Activated CD4-positive, CD25-positive, alpha-beta regulatory T cell (primary cell): ENCODE results near the gene RERE.
"Not testable (repeated sequence)": the region's sequence is repeated elsewhere in the genome, so short reads cannot be mapped to it uniquely, and the experiment has no call there.

Source experiments
- DNase-seq, 4 experiments: peaks; one replicate each; lab custom pipeline; 2025; lab: John Stamatoyannopoulos, UW

The RERE gene

DNA sequence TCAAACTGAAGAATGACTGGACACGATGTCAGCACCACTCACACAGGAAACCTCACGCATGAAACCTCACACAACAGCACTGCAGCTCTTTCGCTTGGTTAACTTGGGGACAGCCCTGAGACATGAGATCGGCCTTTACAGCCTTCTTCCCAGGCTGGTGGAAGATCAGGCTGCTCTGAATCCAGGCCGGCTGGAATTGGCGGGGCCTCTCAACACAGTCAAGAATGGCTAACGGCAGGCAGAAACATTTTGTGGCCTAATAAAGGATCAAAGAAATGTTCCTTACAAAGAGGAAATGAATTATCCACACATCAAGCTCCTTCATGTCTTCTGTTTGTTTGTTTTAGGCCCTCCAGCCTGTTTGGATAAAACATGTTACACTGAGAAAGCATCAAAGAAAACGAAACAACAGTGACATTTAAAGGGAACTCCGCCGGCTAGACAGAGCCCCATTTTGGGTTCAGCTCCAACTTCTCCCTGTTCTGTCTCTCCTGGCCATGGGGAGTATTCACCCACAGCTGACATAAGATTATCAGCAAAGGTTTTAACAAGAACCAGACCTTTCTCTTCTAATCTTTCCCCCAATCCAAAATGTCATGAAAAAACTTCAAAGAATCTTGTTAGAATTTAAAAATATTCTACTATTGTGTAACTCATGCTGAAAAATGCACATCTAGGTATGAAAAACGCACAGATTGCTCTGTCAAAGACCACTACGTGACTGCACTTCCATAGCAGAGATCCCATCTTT lies 368.4 kb downstream of the RERE start:
- no peak for DNase-seq

DNA sequence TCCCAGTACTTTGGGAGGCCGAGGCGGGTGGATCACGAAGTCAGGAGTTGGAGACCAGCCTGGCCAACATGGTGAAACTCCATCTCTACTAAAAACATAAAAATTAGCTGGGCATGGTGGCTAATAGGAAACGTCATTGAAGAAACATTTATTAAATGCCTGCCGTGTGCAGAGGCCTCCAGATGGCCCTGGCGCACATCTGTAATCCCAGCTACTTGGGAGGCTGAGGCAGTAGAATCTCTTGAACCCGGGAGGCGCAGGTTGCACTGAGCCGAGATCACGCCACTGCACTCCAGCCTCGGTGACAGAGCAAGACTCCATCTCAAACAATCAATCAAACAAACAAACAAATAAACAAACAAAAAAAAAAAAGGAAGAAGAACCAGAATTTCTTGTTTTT lies 368.9 kb downstream of the RERE start:
- not testable (repeated sequence) for DNase-seq

DNA sequence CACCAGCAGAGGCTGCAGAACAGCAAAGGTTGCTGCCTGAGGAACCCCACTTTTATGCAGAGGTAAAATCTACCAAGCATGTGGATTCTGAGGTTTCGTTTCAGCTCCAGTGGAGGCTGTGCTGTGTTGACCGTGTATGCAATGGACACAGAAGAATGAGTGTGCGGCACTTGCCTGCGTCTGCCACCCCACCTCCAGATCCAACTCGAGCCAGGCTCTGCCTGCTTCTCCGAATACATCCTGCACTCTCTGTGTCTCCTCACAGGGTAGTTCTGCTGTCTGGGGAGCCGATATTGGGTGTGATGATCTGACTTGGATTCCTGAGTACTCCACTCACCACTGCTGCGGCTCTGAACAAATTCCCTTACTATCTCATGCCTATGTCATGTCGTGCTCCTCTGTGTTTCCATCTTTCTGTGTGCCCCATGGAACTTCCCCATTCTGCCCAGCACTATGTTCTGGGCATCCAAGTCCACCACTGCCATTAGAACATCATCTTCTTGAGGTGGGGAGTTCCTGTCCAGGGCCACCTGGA lies 369.8 kb downstream of the RERE start:
- DNase-seq: no peak

DNA sequence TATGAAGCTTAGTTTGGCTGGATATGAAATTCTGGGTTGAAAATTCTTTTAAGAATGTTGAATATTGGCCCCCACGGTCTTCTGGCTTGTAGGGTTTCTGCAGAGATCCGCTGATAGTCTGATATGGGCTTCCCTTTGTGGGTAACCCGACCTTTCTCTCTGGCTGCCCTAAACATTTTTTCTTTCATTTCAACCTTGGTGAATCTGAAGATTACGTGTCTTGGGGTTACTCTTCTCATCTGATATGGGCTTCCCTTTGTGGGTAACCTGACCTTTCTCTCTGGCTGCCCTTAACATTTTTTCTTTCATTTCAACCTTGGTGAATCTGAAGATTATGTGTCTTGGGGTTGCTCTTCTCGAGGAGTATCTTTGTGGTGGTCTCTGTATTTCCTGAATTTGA lies 371.3 kb downstream of the RERE start:
- not testable (repeated sequence) for DNase-seq

DNA sequence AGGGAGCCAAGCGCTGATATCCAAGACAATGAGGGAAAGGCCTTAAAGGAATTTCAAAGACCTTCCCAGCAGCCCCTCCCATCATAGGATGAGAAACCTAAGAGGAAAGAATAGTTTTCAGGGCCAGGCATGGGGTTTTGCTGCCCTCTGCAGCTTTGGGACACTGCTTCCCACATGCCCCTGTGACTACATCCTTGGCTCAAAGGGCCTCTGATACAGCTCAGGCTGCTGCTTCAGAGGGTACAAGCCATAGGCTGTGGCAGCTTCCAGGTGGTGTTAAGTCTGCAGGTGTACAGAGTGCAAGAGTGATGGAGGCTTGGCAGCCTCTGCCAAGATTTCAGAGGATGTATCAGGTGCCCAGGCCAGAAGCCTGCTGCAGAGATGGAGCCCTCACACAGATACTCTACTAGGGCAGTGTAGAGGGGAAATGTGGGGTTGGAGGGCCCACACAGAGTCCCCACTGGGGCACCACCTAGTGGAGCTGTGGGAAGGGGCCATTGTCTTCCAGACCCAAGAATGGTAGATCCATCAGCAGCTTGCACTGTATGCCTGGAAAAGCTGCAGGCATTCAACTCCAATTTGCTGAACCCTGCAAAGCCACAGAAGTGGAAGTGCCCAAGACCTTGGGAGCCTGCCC lies 373.8 kb downstream of the RERE start:
- DNase-seq: no peak

DNA sequence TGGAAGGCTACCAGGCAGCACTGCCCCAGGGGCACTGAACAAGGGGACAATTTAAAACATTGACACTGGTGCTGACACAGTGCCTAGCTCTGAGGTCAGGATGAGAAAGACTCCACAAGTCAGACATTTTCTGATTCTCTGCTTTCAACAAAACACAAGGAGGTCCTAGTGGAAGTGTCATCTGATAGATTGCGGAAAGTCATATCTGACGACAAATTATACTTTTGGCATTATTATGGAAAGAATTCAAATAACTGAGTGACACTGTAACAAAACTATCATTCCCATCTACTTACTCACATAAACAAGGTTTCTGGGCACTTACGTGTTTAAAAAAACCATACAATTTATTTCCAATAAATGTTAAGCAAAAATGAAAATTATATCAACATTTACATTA lies 376.0 kb downstream of the RERE start:
- DNase-seq: no peak

DNA sequence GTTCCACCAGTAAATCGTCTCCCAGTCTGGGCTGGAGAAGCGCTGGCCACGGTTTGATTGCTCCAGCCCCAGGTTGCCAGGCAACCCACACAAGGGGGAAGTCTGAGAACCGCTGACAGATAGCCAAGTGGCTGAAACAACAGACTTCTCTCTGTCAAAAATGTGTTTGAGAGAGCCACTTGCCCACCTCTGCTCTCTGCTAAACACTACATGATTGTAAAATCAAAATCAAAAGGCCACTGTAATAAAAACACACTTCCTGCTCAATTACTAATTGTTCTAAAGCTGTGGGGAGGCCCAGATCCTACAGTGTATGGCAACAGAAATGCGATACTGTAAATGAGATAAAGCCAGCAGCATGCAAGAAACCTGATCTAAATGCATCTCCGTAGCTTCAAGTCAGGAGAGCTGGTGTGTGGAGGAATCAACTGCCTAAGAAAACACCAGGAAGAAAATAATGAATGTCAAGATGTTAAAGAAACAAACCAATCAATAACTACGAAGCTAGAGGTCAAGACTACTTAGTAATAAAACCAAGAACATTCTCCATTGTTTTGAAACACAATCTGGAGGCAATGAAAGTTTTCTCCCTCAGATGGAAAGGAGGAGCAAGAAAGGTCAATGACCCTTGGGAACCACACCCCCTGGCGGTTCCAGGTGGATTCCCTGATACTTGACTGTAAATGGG lies 378.3 kb downstream of the RERE start:
- no peak for DNase-seq

DNA sequence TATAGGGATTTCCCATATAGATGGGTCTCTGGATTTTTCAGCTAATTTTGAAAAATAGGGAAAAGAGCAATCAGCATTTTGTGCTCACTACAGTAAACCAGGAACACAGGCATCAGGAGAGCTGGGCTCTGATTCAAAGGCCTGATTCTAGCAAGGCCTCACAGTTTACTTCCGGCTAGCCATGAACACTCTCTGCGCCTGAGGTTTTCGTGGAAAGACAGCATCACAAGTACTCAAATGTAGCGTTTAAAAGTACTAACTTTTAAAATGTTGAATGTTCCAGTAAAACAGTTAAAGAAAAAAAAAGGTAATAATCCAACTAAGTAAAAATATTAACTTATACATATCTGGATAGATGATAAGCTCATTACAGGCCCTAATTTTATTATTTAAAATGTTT lies 379.0 kb downstream of the RERE start:
- DNase-seq: no peak

DNA sequence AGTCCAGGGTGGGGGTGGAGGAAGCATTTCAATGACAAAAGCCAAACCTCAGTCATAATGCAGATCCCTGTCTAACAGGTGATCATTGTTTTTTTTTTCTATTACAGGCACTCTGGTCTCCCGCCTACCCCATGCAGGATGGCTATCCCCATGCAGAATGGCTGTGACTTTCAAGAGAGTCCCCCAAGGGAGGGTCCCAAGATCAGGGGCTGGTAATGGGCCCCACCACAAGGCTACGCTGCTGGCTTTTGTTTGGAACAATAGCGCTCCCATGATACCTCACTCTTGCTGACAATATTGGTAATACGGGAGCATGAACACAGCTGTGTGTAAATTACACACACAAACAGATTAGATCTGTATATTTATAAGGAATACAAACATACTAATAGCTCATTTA lies 380.1 kb downstream of the RERE start:
- no peak for DNase-seq

DNA sequence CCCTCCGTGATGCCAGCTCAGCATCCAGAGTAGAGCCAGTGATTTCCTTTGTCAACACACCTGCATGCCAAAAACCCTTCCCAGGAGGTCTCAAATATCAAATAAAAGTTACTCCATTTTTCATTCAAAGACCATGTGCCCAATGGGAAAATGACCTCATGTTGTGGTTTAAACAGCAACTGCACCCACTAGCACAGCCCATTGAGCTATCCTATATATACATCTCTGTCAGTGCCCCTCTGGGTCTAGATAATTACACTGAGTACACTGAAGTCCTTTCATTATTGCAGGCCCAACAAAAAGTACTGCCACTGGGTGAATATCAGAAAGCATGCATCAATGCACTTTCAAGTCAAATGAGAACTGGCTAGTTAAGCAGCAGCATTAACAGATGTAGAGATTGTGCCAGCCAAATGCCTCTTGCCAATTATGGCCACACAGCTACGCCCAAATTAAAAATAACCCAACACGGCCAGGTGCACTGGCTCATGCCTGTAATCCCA lies 381.8 kb downstream of the RERE start:
- no peak for DNase-seq

DNA sequence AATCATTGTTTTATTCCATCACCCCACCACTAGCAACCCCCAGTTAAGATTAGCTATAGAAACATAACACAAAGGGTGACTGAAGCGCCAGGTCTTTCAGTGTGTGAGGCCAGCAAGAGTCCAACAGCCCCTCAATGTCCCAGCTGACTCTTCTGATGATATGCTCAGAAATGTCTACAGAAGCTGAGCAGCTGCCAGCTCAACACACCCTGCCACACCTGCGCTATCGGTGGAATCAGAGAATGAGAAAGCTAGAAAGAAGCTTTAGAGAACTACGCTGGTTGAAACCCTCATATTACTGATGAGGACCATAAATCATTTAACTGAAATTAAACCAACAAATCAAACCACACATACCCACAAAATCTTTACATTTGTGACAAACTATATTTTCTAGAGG lies 383.3 kb downstream of the RERE start:
- no peak for DNase-seq

DNA sequence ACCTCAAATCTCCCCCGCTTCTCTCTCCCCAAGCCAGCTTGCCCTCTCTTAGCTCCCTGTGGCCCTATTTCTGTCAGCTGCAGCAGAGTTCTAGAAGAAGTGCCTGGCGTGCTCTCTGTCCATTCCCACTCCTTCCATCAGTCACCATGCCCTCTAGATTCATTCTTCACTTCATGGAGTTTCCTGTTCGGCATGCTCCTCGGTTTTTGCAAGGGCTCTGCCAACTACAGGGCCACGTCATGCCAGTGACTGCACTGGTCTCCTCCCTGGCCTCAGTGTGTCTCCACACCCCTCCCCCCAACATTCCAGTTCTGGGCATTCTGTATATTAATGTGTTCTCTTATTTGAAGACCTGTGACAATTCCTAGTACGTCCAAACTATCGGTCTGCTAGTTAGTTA lies 385.7 kb downstream of the RERE start:
- DNase-seq: no peak

DNA sequence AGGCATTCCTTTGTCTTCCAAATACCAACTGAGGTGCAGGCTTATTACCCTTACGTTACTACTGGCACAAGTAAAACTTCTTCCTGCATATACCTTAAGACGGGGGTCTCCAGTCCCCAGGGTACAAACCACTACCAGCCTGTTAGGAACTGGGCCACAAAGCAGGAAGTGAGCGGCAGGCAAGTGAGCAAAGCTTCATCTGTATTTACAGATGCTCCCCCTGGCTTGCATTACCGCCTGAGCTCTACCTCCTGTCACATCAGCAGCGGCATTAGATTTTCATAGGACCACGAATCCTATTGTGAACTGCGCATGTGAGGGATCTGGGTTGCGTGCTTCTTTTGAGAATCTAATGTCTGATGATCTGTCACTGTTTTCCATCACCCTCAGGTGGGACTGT lies 386.4 kb downstream of the RERE start:
- DNase-seq: peak in 1 of 4 experiments; percentile 19

DNA sequence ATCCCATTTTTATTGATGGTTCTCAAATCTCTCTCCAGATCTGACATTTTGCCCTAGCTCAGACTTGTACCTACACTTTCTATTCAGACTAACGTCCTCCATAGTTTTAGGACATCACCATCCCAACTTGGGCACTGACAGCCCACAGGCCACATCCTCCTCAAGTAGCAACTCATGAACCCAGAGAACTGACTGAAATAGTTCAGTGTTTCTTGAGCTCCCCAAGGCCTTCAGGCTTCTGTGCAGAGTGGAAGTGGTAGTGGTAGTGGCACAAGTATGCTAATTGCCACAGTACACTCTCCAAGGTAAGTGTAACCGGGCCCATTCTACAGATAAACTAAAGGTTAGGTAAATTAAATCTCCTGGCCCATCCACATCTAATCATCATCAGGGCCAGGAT lies 387.0 kb downstream of the RERE start:
- no peak for DNase-seq

DNA sequence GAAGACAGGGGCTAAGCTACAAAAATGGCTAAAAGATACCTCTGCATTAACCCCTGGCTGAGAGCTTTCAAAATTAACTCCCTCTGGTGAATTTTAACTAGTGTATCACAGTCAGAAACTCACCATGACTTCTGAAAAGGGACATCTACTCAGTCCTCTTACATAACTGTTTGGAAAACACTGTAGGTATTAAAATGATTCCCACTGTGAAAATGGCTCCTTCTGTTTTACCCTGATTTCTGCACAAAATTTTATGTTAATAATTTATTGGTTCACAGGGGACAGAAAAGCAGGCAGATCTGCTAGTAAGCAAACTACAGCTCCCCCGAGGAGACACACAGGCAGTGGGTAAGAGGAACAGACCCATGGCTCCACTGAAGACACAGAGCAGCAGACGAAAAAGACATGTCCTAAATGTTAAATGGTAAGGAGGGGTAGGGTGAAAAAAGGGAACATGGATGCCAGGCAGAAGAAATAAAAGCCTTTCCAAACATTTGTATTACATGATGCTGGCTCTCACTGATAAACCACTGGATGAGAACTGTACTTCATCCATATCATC lies 387.8 kb downstream of the RERE start:
- DNase-seq: no peak

DNA sequence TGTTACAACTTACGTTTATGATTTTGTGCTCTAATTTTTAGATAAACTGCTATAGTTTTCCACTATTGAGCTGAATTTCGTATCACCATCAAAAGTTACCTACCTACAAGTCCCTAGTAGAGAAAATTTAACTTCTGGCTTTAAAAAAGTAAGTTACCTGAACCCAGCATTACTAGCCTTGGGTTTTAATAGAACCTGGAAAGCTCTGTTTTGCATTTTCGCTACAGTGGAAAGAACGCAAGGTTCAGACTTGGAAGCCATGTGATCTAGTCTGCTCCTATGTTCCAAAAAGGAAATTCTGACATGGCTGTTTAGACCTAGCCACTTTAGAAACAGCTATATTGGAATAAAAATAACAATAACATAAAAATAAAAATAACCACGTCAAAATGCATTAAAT lies 389.0 kb downstream of the RERE start:
- DNase-seq: no peak

DNA sequence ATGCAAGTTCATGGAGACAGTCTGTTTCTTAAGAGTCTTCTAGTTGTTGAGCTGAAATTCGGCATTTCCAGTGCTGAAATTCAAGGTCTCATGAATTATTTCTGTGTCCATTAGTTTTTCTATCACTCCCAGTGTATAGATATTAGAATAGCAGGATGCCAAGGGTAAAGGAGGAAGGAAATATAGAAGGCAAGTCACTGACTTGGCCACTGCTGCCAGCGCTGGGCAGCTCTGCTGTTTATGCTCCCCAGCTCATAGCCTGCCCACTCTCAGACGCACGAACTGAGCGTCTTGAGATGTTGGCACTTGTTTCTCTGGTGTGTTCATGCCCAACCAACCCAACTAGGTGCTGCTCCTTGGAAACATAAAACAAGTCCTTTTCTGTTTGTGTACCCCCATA lies 389.5 kb downstream of the RERE start:
- no peak for DNase-seq

DNA sequence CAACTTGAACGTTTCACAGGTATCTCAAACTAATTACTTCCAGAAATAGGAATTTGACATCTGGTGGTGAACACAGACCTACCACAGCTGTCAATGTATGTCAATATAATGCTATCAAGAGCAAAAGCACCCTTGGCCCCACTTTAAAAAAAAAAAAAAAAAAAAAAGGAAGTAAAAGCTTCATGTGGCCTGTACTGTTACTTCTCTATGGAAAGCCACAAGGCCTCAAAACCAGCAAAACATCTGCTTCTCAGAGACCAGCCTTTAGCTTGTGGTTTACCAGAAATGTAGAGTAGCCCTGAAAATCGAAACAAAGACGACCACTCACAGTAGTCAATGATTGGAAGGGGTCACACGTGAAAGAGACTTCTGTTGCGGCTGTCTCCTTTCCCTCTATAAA lies 389.9 kb downstream of the RERE start:
- no peak for DNase-seq

DNA sequence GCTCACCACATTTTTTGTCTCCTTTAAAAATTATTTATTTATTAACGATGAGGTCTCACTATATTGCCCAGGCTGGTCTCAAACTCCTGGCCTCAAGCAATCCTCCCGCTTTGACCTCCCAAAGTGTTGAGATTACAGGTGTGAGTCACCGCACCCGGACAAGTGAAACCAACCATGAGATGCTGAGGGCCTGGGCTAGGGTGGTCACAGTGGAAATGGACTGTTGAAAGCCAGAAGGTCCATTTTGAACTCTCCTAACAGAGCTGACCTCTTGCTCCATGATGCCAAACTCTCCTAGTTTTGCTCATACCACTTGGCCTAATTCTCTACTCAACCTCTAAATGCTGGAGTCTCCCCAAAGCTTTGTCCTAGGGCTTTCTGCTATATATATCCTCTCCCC lies 390.4 kb downstream of the RERE start:
- no peak for DNase-seq

DNA sequence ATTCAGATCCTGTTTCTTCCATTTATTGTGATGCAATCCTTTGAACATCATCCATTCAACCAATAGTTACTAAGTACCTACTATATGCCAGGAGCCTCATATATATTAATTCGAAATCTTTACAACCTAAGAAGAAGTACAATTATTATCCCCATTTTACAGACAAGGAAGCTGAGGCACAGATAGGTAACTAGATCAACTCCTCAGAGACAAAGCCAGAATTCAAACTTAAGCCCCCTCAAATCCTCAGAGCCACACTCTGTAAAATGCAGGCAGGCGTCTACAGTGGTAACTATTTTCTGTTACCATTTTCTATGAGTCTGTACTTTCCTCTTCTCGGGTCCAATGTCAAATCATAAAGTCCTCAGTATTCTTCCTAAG lies 391.7 kb downstream of the RERE start:
- DNase-seq: no peak

DNA sequence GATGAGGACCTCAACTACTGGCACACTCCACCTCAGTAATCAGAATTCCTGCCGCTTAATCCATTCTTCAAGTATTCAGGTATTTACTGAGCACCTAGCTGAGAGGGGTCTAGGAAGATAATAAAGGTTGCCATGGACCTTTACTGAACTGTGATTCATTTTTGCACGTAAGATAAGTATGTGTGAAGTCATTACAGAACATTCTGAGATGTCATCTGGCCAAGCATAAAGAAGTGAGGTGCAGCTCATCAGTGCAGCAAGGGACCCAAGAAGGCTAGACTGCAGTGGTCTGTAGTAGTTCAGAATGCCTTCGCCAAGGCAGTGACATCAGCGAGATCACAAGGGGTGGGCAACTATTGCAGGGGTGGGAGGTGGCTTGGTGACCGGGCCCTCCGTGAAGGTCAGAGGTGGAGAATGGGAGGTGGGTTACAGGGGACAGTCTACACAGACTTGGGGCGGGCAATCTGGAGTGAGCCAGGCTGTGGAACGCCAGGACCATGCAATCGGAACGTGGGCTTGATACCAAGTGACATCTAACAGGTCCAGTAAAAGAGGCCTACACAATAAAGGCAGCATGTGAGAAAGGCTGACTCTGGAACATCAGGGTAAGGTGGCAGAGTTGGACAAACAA lies 392.2 kb downstream of the RERE start:
- DNase-seq: no peak

DNA sequence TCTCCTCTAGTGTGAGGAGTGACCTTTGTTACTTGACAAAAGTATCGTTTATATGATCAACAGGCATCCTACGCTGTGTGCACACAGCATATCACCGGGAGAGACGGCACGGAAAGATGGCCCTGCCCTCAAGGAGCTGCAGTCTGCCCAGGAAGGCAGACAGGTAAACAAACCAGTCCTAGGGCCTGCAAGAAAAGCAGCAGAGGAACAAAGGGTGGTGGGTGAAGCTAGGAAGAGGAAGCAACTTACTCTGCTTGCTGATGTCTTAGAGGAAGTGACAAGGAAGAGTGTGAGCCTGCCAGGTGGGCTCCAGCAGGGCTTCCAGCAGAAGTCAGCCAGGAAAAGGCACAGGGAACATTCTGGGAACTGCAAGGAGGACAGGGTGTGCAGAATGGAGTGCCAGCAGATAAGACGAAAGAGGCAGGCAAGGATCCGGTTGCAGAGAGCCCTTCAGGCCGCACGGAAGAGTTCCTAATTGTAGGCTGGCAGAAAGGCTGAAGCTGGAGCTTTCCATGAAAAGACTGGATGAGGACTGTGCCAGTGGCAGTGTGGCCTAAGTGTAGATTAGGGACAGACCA lies 392.8 kb downstream of the RERE start:
- peak in 1 of 4 experiments; percentile 30 for DNase-seq
